H9 (cell line): ENCODE results near the gene GGT6. TPM values are rescaled to one million over a fixed set of nuclear protein-coding genes. Genes with fewer than 3 reads are reported as not detected.
A peak's percentile ranks its signal among the peaks of the same experiment; 100 is the strongest.
"Not testable (repeated sequence)": the region's sequence is repeated elsewhere in the genome, so short reads cannot be mapped to it uniquely, and the experiment has no call there.

ENCODE experiments used
- DNase-seq: peaks from one replicate; pipeline ENCODE4 v3.0.0-alpha.2; 2017
- H2AFZ ChIP-seq: one replicate; pipeline ENCODE4 v1.6.1; 2013; ENCODE audit warnings: mild to moderate bottlenecking, low read length, control low read depth, moderate library complexity
- H2AK5ac ChIP-seq: 2 replicates; pipeline ENCODE4 v1.6.1; 2013; ENCODE audit warnings: low read length, control low read depth, mixed read lengths; ENCODE audit not compliant: insufficient read length
- H2BK120ac ChIP-seq: one replicate; pipeline ENCODE4 v1.6.1; 2013; ENCODE audit warnings: low read depth, mild to moderate bottlenecking, low read length, control low read depth, inconsistent platforms; ENCODE audit not compliant: poor library complexity, severe bottlenecking
- H2BK12ac ChIP-seq: 2 replicates; pipeline ENCODE4 v1.6.1; 2013; ENCODE audit warnings: low read length, control low read depth, mixed read lengths, low read depth; ENCODE audit not compliant: insufficient read length
- H2BK15ac ChIP-seq: 2 replicates; pipeline ENCODE4 v1.6.1; 2013; ENCODE audit warnings: low read depth, low read length, control low read depth
- H2BK20ac ChIP-seq: one replicate; pipeline ENCODE4 v1.6.1; 2013; ENCODE audit warnings: low read depth, mild to moderate bottlenecking, low read length, control low read depth, inconsistent platforms; ENCODE audit not compliant: poor library complexity, severe bottlenecking
- H2BK5ac ChIP-seq: 2 replicates; pipeline ENCODE4 v1.6.1; 2013; ENCODE audit warnings: low read length, control low read depth, mixed read lengths; ENCODE audit not compliant: insufficient read length
- H3K14ac ChIP-seq: 2 replicates; pipeline ENCODE4 v1.6.1; 2013; ENCODE audit warnings: low read length, control low read depth; ENCODE audit not compliant: insufficient read depth
- H3K18ac ChIP-seq: 2 replicates; pipeline ENCODE4 v1.6.1; 2013; ENCODE audit warnings: low read depth, mild to moderate bottlenecking, mixed read lengths, low read length, control low read depth; ENCODE audit not compliant: insufficient read length
- H3K23ac ChIP-seq: 2 replicates; pipeline ENCODE4 v1.6.1; 2013; ENCODE audit warnings: low read length, control low read depth, mixed read lengths, low read depth; ENCODE audit not compliant: insufficient read length
- H3K23me2 ChIP-seq: 2 replicates; pipeline ENCODE4 v1.6.1; 2013; ENCODE audit warnings: low read depth, mild to moderate bottlenecking, mixed read lengths, low read length, control low read depth; ENCODE audit not compliant: insufficient read length, poor library complexity, severe bottlenecking
- H3K27ac ChIP-seq: 2 replicates; pipeline ENCODE4 v1.5.1; 2013; ENCODE audit warnings: low read length, control low read depth, mixed read lengths, low read depth; ENCODE audit not compliant: insufficient read length
- H3K27me3 ChIP-seq: 2 replicates; pipeline ENCODE4 v1.6.1; 2013; ENCODE audit warnings: low read length, control low read depth, inconsistent platforms; ENCODE audit not compliant: insufficient read depth
- H3K4ac ChIP-seq: 2 replicates; pipeline ENCODE4 v1.6.1; 2013; ENCODE audit warnings: low read depth, mild to moderate bottlenecking, control low read depth, inconsistent platforms, low read length, moderate library complexity
- H3K4me1 ChIP-seq: 2 replicates; pipeline ENCODE4 v1.6.1; 2013; ENCODE audit warnings: low read length, control low read depth, inconsistent platforms; ENCODE audit not compliant: insufficient read depth
- H3K4me2 ChIP-seq: 2 replicates; pipeline ENCODE4 v1.6.1; 2013; ENCODE audit warnings: low read length, control low read depth, mixed read lengths; ENCODE audit not compliant: insufficient read length, insufficient read depth
- H3K56ac ChIP-seq: 2 replicates; pipeline ENCODE4 v1.6.1; 2013; ENCODE audit warnings: low read depth, mild to moderate bottlenecking, mixed read lengths, low read length, control low read depth; ENCODE audit not compliant: insufficient read length
- H3K79me1 ChIP-seq: 2 replicates; pipeline ENCODE4 v1.6.1; 2013; ENCODE audit warnings: low read depth, mild to moderate bottlenecking, moderate library complexity, low read length, control low read depth, inconsistent platforms; ENCODE audit not compliant: insufficient read depth, poor library complexity, severe bottlenecking
- H3K79me2 ChIP-seq: 2 replicates; pipeline ENCODE4 v1.6.1; 2013; ENCODE audit warnings: low read length, control low read depth, inconsistent platforms; ENCODE audit not compliant: insufficient read depth
- H3K9ac ChIP-seq: 2 replicates; pipeline ENCODE4 v1.6.1; 2013; ENCODE audit warnings: low read length, control low read depth, mixed read lengths; ENCODE audit not compliant: insufficient read length; ENCODE audit errors: extremely low read depth
- H3K9me3 ChIP-seq: one replicate; pipeline ENCODE4 v1.6.1; 2013; ENCODE audit warnings: low read depth, low read length, inconsistent platforms; ENCODE audit not compliant: control insufficient read depth
- H3T11ph ChIP-seq: one replicate; pipeline ENCODE4 v1.6.1; 2013; ENCODE audit warnings: mild to moderate bottlenecking, low read length, control low read depth, inconsistent platforms
- H4K20me1 ChIP-seq: one replicate; pipeline ENCODE4 v1.6.1; 2013; ENCODE audit not compliant: control insufficient read depth, insufficient read length, insufficient read depth
- H4K5ac ChIP-seq: 2 replicates; pipeline ENCODE4 v1.6.1; 2013; ENCODE audit warnings: low read depth, mild to moderate bottlenecking, mixed read lengths, low read length, control low read depth; ENCODE audit not compliant: insufficient read length
- H4K8ac ChIP-seq: replicated peaks from 2 replicates; pipeline ENCODE4 v1.6.1; 2013; ENCODE audit warnings: low read length, control low read depth, mixed read lengths, low read depth; ENCODE audit not compliant: insufficient read length
- H4K91ac ChIP-seq: 2 replicates; pipeline ENCODE4 v1.6.1; 2013; ENCODE audit warnings: low read depth, mild to moderate bottlenecking, moderate library complexity, mixed read lengths, low read length, control low read depth; ENCODE audit not compliant: insufficient read length
- H3K27ac Mint-ChIP-seq, 3 experiments: 2 replicates in 2 of 3; 3 replicates in 1 of 3; pipeline ENCODE4 v1.8.0; 2020 to 2021; ENCODE audit warnings: mixed read lengths in 3 of 3, mild to moderate bottlenecking in 1 of 3, moderate library complexity in 1 of 3
- H3K27me3 Mint-ChIP-seq: 2 replicates; pipeline ENCODE4 v1.8.0; 2021; ENCODE audit warnings: low read depth, mild to moderate bottlenecking, moderate library complexity, mixed read lengths
- H3K36me3 Mint-ChIP-seq, 3 experiments: 2 replicates in 2 of 3; 3 replicates in 1 of 3; pipeline ENCODE4 v1.8.0; 2020 to 2021; ENCODE audit warnings: low read depth in 3 of 3, mixed read lengths in 3 of 3; ENCODE audit not compliant: insufficient read depth in 1 of 3
- H3K4me1 Mint-ChIP-seq, 2 experiments: 2 replicates each; pipeline ENCODE4 v1.8.0; 2020; ENCODE audit warnings: mixed read lengths in 2 of 2
- H3K4me3 Mint-ChIP-seq, 2 experiments: 2 replicates in 1 of 2; 3 replicates in 1 of 2; pipeline ENCODE4 v1.8.0; 2020 to 2021; ENCODE audit warnings: mild to moderate bottlenecking in 2 of 2, mixed read lengths in 2 of 2, moderate library complexity in 1 of 2
- H3K9me3 Mint-ChIP-seq, 2 experiments: 2 replicates in 1 of 2; 3 replicates in 1 of 2; pipeline ENCODE4 v1.8.0; 2020; ENCODE audit warnings: mild to moderate bottlenecking in 2 of 2, mixed read lengths in 2 of 2, moderate library complexity in 1 of 2
- CTCF ChIP-seq: fragments of 200-600 bp; sonication (generic); conservative IDR thresholded peaks from 3 replicates; pipeline ENCODE4 v1.8.0; 2021; ENCODE audit warnings: antibody characterized with exemption, mild to moderate bottlenecking
- WGBS: extraction: QIAGEN DNeasy Blood & Tissue Kit; methylation state at CpG from one replicate; pipeline ENCODE4 v1.1.7; 2013; ENCODE audit warnings: missing lambda C conversion rate, low lambda C conversion rate, mixed read lengths; ENCODE audit not compliant: insufficient read length; ENCODE audit errors: extremely low coverage; 5-methylcytosine and 5-hydroxymethylcytosine counted together
- total RNA-seq: library from RNA; stranded (reverse); gene quantifications from 2 replicates; pipeline ENCODE4 v1.2.1, GENCODE V29; 2021

GGT6 gene
- total RNA-seq, 1 experiment from 2014 or later: 0.17 TPM

GRCh38 chr17:4596636-4597380, 36.4 kb upstream of the GGT6 start:
- Histone ChIP-seq H4K5ac (no peak overlapping the region), H3K23me2 (no peaks in the 10 kb centered on the region), H2BK5ac (no peak overlapping the region), H4K8ac (no peak overlapping the region), H2AK5ac (no peak overlapping the region), H3K27ac (no peak overlapping the region), H3K4me2 (no peak overlapping the region), H3K56ac (no peak overlapping the region), H3K79me2 (no peaks in the 10 kb centered on the region), H2AFZ (no peak overlapping the region), H3K18ac (no peak overlapping the region), H2BK20ac (no peak overlapping the region), H4K91ac (no peak overlapping the region), H3K4me1 (peaks cover 3% of the 10 kb centered on the region; the same call in 1 of the 2 replicates), H3T11ph (no peak overlapping the region), H3K9me3 (no peaks in the 10 kb centered on the region), H3K9ac (no peak overlapping the region), H3K27me3 (no peaks in the 10 kb centered on the region), H2BK120ac (no peak overlapping the region), H3K14ac (no peak overlapping the region), H2BK15ac (no peak overlapping the region), H3K79me1 (no peaks in the 10 kb centered on the region), H2BK12ac (no peak overlapping the region), H3K23ac (no peak overlapping the region), H3K4ac (no peak overlapping the region), H4K20me1 (no peaks in the 10 kb centered on the region)
- Mint-ChIP-seq H3K9me3 (peaks cover 0 to 2% of the 10 kb centered on the region in 2 experiments; a peak in 2 of 5 replicates), H3K36me3 (peaks cover 0 to 4% (median 0%) of the 10 kb centered on the region in 3 experiments; a peak in 1 of 7 replicates), H3K4me1 (peaks cover 28 to 44% of the 10 kb centered on the region in 2 experiments), H3K4me3 (no peak overlapping the region), H3K27ac (peak overlapping the region in 1 of 3 experiments; percentile 53; a peak in 2 of 7 replicates), H3K27me3 (peaks cover 15% of the 10 kb centered on the region)
- no peak for DNase-seq
- no CpG with 5 or more reads among the region's 36 CpGs for WGBS
- TF ChIP-seq CTCF: no peak

GRCh38 chr17:4595685-4596342, 35.4 kb upstream of the GGT6 start:
- H2BK120ac ChIP-seq, H3K18ac ChIP-seq, H3K14ac ChIP-seq, H2BK12ac ChIP-seq, H3K79me1 ChIP-seq, H3K4me3 Mint-ChIP-seq, DNase-seq, H3K27ac ChIP-seq, H3K9ac ChIP-seq, H3K79me2 ChIP-seq, H3K9me3 ChIP-seq, H3K9me3 Mint-ChIP-seq, H2BK15ac ChIP-seq, H4K5ac ChIP-seq, H3K27ac Mint-ChIP-seq, H3K4ac ChIP-seq, H4K91ac ChIP-seq, H3K27me3 ChIP-seq, H2BK20ac ChIP-seq, H2AK5ac ChIP-seq, H2AFZ ChIP-seq, H3K23me2 ChIP-seq, H2BK5ac ChIP-seq, H4K20me1 ChIP-seq, H3K36me3 Mint-ChIP-seq, H3K4me2 ChIP-seq, H3T11ph ChIP-seq, H3K56ac ChIP-seq, H3K23ac ChIP-seq, H3K4me1 ChIP-seq, H4K8ac ChIP-seq: not testable (repeated sequence)
- Mint-ChIP-seq H3K27me3 (peaks cover 14% of the 10 kb centered on the region), H3K4me1 (peaks cover 27 to 38% of the 10 kb centered on the region in 2 experiments)
- no CpG with 5 or more reads among the region's 23 CpGs for WGBS
